Posterior cingulate gyrus (tissue), 11 donors: ENCODE measurements around the gene CAMKMT.

Source experiments
- DNase-seq, 10 donors: peaks; one replicate each; pipeline versions ENCODE4 v3.0.0 to v3.0.0-alpha.2; 2020 to 2021; ENCODE audit warnings: mixed read lengths in 3 of 10
- intact Hi-C: fragments of 100-400 bp; cut with DNase I; formaldehyde crosslinking; loops from one replicate; pipeline ENCODE4 v1.15.1; 2023

The CAMKMT gene

GRCh38 chr2:44716131-44716530 lies 354.4 kb downstream of the CAMKMT start:
- no peak for DNase-seq
- intact Hi-C loops = no loop called here

GRCh38 chr2:44718431-44718830 lies 356.7 kb downstream of the CAMKMT start:
- intact Hi-C loops = no loop called here

GRCh38 chr2:44719562-44719961 lies 357.8 kb downstream of the CAMKMT start:
- DNase-seq = no peak
- intact Hi-C loops = no loop called here

More at GRCh38 chr2:44718431-44718830, 356.7 kb downstream of the CAMKMT start:
- DNase-seq = no peak

- intact Hi-C loops = no loop called here
- no peak for DNase-seq
Observed at GRCh38 chr2:44722026-44722625, 360.4 kb downstream of the CAMKMT start.

GRCh38 chr2:44723921-44724320 lies 362.2 kb downstream of the CAMKMT start:
- intact Hi-C loops = no loop called here
- DNase-seq = no peak

- intact Hi-C loops = no loop called here
- DNase-seq = no peak
Observed at GRCh38 chr2:44730593-44730992, 368.8 kb downstream of the CAMKMT start.

GRCh38 chr2:44731505-44731904 lies 369.8 kb downstream of the CAMKMT start:
- intact Hi-C loops = no loop called here
- DNase-seq = no peak

GRCh38 chr2:44736270-44736942 lies 374.7 kb downstream of the CAMKMT start:
- no peak for DNase-seq
- intact Hi-C loops = no loop called here

GRCh38 chr2:44740678-44741077 lies 378.9 kb downstream of the CAMKMT start:
- no peak for DNase-seq
- intact Hi-C loops = no loop called here

GRCh38 chr2:44741507-44741906 lies 379.8 kb downstream of the CAMKMT start:
- no peak for DNase-seq
- intact Hi-C loops = no loop called here

GRCh38 chr2:44742057-44742456 lies 380.3 kb downstream of the CAMKMT start:
- intact Hi-C loops = no loop called here

GRCh38 chr2:44743473-44743872 lies 381.7 kb downstream of the CAMKMT start:
- intact Hi-C loops = no loop called here
- no peak for DNase-seq

More at GRCh38 chr2:44742057-44742456, 380.3 kb downstream of the CAMKMT start:
- no peak for DNase-seq

- intact Hi-C loops = no loop called here
- no peak for DNase-seq
Observed at GRCh38 chr2:44744961-44745892, 383.5 kb downstream of the CAMKMT start.

GRCh38 chr2:44745922-44746766 lies 384.4 kb downstream of the CAMKMT start:
- no peak for DNase-seq
- intact Hi-C loops = no loop called here

- intact Hi-C loops = no loop called here
- no peak for DNase-seq
Observed at GRCh38 chr2:44746856-44747615, 385.3 kb downstream of the CAMKMT start.

GRCh38 chr2:44747794-44748193 lies 386.0 kb downstream of the CAMKMT start:
- intact Hi-C loops = no loop called here

GRCh38 chr2:44751754-44752479 lies 390.2 kb downstream of the CAMKMT start:
- intact Hi-C loops = no loop called here
- DNase-seq = no peak

More at GRCh38 chr2:44747794-44748193, 386.0 kb downstream of the CAMKMT start:
- no peak for DNase-seq

- intact Hi-C loops = no loop called here
- no peak for DNase-seq
Observed at GRCh38 chr2:44752761-44753160, 391.0 kb downstream of the CAMKMT start.
